WTC11 (cell line): Measurements from ENCODE around the gene HRC. TPM values are rescaled to one million over a fixed set of nuclear protein-coding genes. Genes with fewer than 3 reads are reported as not detected.

Experiments
- AR ChIP-seq: fragments of 250-450 bp; sonication (Bioruptor Pico); IDR thresholded peaks from 2 replicates; pipeline ENCODE4 v1.9.0; 2021; ENCODE audit warnings: mild to moderate bottlenecking
- ARID4B ChIP-seq: sonication (generic); formaldehyde crosslinking; IDR thresholded peaks from 2 replicates; pipeline ENCODE4 v1.8.0; 2023; ENCODE audit warnings: missing genetic modification reagents, mild to moderate bottlenecking, borderline replicate concordance
- FOXP4 ChIP-seq: sonication (generic); formaldehyde crosslinking; IDR thresholded peaks from 2 replicates; pipeline ENCODE4 v1.8.0; 2022; ENCODE audit warnings: mild to moderate bottlenecking, missing genetic modification reagents
- GRHL2 ChIP-seq: fragments of 250-450 bp; sonication (Bioruptor Pico); IDR thresholded peaks from 2 replicates; pipeline ENCODE4 v1.8.0; 2022; ENCODE audit warnings: mild to moderate bottlenecking, moderate library complexity; ENCODE audit not compliant: insufficient replicate concordance, severe bottlenecking
- MXD4 ChIP-seq: fragments of 250-450 bp; sonication (Bioruptor Pico); IDR thresholded peaks from 2 replicates; pipeline ENCODE4 v1.8.0; 2021; ENCODE audit warnings: mild to moderate bottlenecking, moderate library complexity, borderline replicate concordance
- OVOL2 ChIP-seq: fragments of 250-450 bp; sonication (Bioruptor Pico); IDR thresholded peaks from 2 replicates; pipeline ENCODE4 v1.9.0; 2021; ENCODE audit warnings: mild to moderate bottlenecking, borderline replicate concordance
- ZNF425 ChIP-seq: fragments of 250-450 bp; sonication (Bioruptor Pico); conservative IDR thresholded peaks from 2 replicates; pipeline ENCODE4 v1.9.0; 2021; ENCODE audit warnings: mild to moderate bottlenecking
- total RNA-seq: library from RNA; stranded (reverse); gene quantifications from 3 replicates; pipeline ENCODE4 v1.2.3, GENCODE V29; 2021

Gene HRC
- total RNA-seq, 1 experiment from 2014 or later, result 1.9 TPM

GRCh38 chr19:49102303-49102702 is 52.9 kb downstream of the HRC start (continued):
- no peak for TF ChIP-seq AR (CRISPR knock-in tag)
- no peak for TF ChIP-seq OVOL2
- TF ChIP-seq MXD4, result no peak
- TF ChIP-seq FOXP4, result no peak
- no peak for TF ChIP-seq ARID4B (CRISPR knock-in tag)
- TF ChIP-seq ZNF425 (CRISPR knock-in tag), result no peak
- no peak for TF ChIP-seq GRHL2

Other genes starting within 250 kb of the HRC start
- gene DHDH, start 221.7 kb downstream of the HRC start, total RNA-seq, result 3.0 to 3.4 TPM (median 3.1 TPM) in 3 replicates
- gene BAX, start 200.5 kb downstream of the HRC start, total RNA-seq, result 346 to 387 TPM (median 351 TPM) in 3 replicates
- 1,061 to 1,225 TPM (median 1,202 TPM) in 3 replicates for gene FTL, start 190.1 kb downstream of the HRC start, total RNA-seq
- 45.9 to 52.0 TPM (median 46.1 TPM) in 3 replicates for gene GYS1, start 162.1 kb downstream of the HRC start, total RNA-seq
- gene RUVBL2, start 161.5 kb downstream of the HRC start, total RNA-seq, result 168 to 178 TPM (median 169 TPM) in 3 replicates
- 1.3 TPM in 1 of 3 replicates, not detected in the others for gene LHB, start 138.3 kb downstream of the HRC start, total RNA-seq
- gene CGB3, start 131.1 kb downstream of the HRC start, total RNA-seq, result not detected in 3 replicates
- 1.1 to 1.2 TPM in 2 of 3 replicates, not detected in the other for gene CGB2, start 123.5 kb downstream of the HRC start, total RNA-seq
- gene CGB1, start 118.5 kb downstream of the HRC start, total RNA-seq, result 0.87 TPM in 1 of 3 replicates, not detected in the others
- gene CGB5, start 111.5 kb downstream of the HRC start, total RNA-seq, result 0.30 to 0.62 TPM (median 0.35 TPM) in 3 replicates
- gene CGB8, start 106.3 kb downstream of the HRC start, total RNA-seq, result 0.31 TPM in 1 of 3 replicates, not detected in the others
- gene CGB7, start 97.6 kb downstream of the HRC start, total RNA-seq, result 1.6 to 2.9 TPM (median 2.7 TPM) in 3 replicates
- gene NTF4, start 90.6 kb downstream of the HRC start, total RNA-seq, result 3.9 to 7.7 TPM (median 5.0 TPM) in 3 replicates
- 0.09 TPM in 3 replicates for gene KCNA7, start 82.7 kb downstream of the HRC start, total RNA-seq
- 253 to 267 TPM (median 266 TPM) in 3 replicates for gene SNRNP70, start 69.9 kb downstream of the HRC start, total RNA-seq
- 5.1 to 5.7 TPM (median 5.1 TPM) in 3 replicates for gene LIN7B, start 41.0 kb downstream of the HRC start, total RNA-seq
- 3.1 to 3.4 TPM (median 3.2 TPM) in 3 replicates for gene C19orf73, start 36.3 kb downstream of the HRC start, total RNA-seq
- 25.5 to 30.1 TPM (median 27.3 TPM) in 3 replicates for gene PPFIA3, start 35.9 kb downstream of the HRC start, total RNA-seq
- 15.5 to 24.8 TPM (median 23.6 TPM) in 3 replicates for gene TRPM4, start 2.4 kb upstream of the HRC start, total RNA-seq
- gene SLC6A16, start 169.8 kb upstream of the HRC start, total RNA-seq, result 1.5 to 2.2 TPM (median 2.1 TPM) in 3 replicates
- 0.27 to 1.6 TPM (median 1.2 TPM) in 3 replicates for gene CD37, start 180.0 kb upstream of the HRC start, total RNA-seq
- 104 to 106 TPM (median 104 TPM) in 3 replicates for gene TEAD2, start 207.0 kb upstream of the HRC start, total RNA-seq
- 2.4 to 3.0 TPM (median 2.9 TPM) in 3 replicates for gene DKKL1, start 208.5 kb upstream of the HRC start, total RNA-seq
- 0.14 to 0.42 TPM in 2 of 3 replicates, not detected in the other for gene KASH5, start 232.9 kb upstream of the HRC start, total RNA-seq